Ovary (tissue), 9 donors: Measurements from ENCODE around the gene CGNL1. TPM values are rescaled to one million over a fixed set of nuclear protein-coding genes. Genes with fewer than 3 reads are reported as not detected.
A peak's percentile ranks its signal among the peaks of the same experiment; 100 is the strongest.

Experiments
- DNase-seq, 5 donors: peaks; one replicate each; pipeline ENCODE4 v3.0.0-alpha.2; 2019 to 2020
- H3K27ac ChIP-seq, 2 donors: fragments of 200-600 bp; one replicate each; pipeline versions ENCODE4 v1.5.1 to v1.8.0; 2019 to 2022
- H3K27me3 ChIP-seq: fragments of 200-600 bp; one replicate; pipeline ENCODE4 v1.8.0; 2022
- H3K36me3 ChIP-seq: fragments of 200-600 bp; sonication (generic); one replicate; pipeline ENCODE4 v1.5.1; 2019
- H3K4me1 ChIP-seq: one replicate; pipeline ENCODE4 v1.8.1; 2013; ENCODE audit warnings: mild to moderate bottlenecking, moderate library complexity; ENCODE audit not compliant: insufficient read depth
- H3K4me3 ChIP-seq: fragments of 200-600 bp; sonication (generic); one replicate; pipeline ENCODE4 v1.5.1; 2017
- H3K9me3 ChIP-seq, 2 donors: fragments of 200-600 bp in 1 of 2; sonication (generic) in 1 of 2; one replicate each; pipeline versions ENCODE4 v1.5.1 to v1.8.1; 2013 to 2019; ENCODE audit warnings: mild to moderate bottlenecking in 1 of 2, moderate library complexity in 1 of 2
- CTCF ChIP-seq, 3 donors: fragments of 450-650 bp in 2 of 3; fragments of 200-600 bp in 1 of 3; IDR thresholded peaks; one replicate each; pipeline versions ENCODE4 v1.5.1 to v1.8.0; 2016 to 2022; ENCODE audit warnings: antibody characterized with exemption in 3 of 3, mild to moderate bottlenecking in 1 of 3
- EP300 ChIP-seq: sonication (generic); formaldehyde crosslinking; IDR thresholded peaks from one replicate; pipeline ENCODE4 v1.6.1; 2017; ENCODE audit warnings: antibody characterized with exemption
- POLR2A ChIP-seq: fragments of 450-650 bp; IDR thresholded peaks from one replicate; pipeline ENCODE4 v1.6.1; 2017; ENCODE audit warnings: antibody characterized with exemption, mild to moderate bottlenecking, moderate library complexity
- WGBS, 3 donors: extraction: QIAGEN DNeasy Blood & Tissue Kit in 1 of 3; methylation state at CpG; one replicate each; pipeline versions ENCODE4 v1.1.5 to v1.1.7; 2013 to 2017; 5-methylcytosine and 5-hydroxymethylcytosine counted together
- intact Hi-C, 4 donors: fragments of 100-400 bp; cut with DNase I; formaldehyde crosslinking; loops; one replicate each; pipeline versions ENCODE4 v1.11.0 to v1.15.1; 2022 to 2023
- polyA plus RNA-seq, 2 donors: library from polyadenylated mRNA; stranded (reverse); fragments of 200-250 nt in 1 of 2; fragments of 350-450 nt in 1 of 2; fragmentation: Illumina TruSeq in 1 of 2; extraction: RNeasy Lipid Tissue Mini Kit (QIAGEN cat#74804) in 1 of 2; gene quantifications; one replicate each; pipeline ENCODE4 v1.2.3, GENCODE V29; 2013 to 2014
- total RNA-seq, 7 donors: library from RNA; depleted of rRNA in 2 of 7; stranded (reverse); fragments of >200 nt in 2 of 7; fragmentation: NEBNext Ultra II Directional in 3 of 7; extraction: Animal tissue kit (Norgen Biotek cat#: 25700) in 3 of 7; gene quantifications; one replicate each; pipeline versions ENCODE4 v1.1.0 to v1.2.4, GENCODE V29; 2016 to 2023
- donor health status: DM: no; HTN: no; CAD: no; lungs with moderate emphysema.
- donor health status: DM: no; HTN: no; CAD: no.
- donor health status: Bipolar disorder and iron deficiency.
- donor health status: DM: yes; HTN: yes; CAD: no.
- donor health status: DM: no; HTN: no; CAD: no.
- donor health status: DM: yes; HTN: yes; CAD: no.

Gene CGNL1
- total and polyA plus RNA-seq, 9 donors = 7.8 to 26.1 (median 13.6) TPM

- no peak for DNase-seq
- intact Hi-C loops = loop anchor here in 1 of 4 donors (10.0 kb wide), 1 partner anchor 97 kb away; no protein-coding TSS in a partner anchor
- Histone ChIP-seq H3K9me3 (no peaks in the 10 kb centered on the region), H3K4me1 (no peaks in the 10 kb centered on the region), H3K36me3 (no peaks in the 10 kb centered on the region), H3K27ac (no peak overlapping the region), H3K27me3 (no peaks in the 10 kb centered on the region), H3K4me3 (no peak overlapping the region)
- 97 to 100% (median 97%) methylated on average over 5 of the region's 5 CpGs for WGBS, 3 donors
- TF ChIP-seq POLR2A = no peak
- no peak for TF ChIP-seq EP300
- TF ChIP-seq CTCF (IDR thresholded peaks at IDR 0.05) = no peak
Observed at GRCh38 chr15:57461541-57461940, 85.2 kb downstream of the CGNL1 start.

- TF ChIP-seq CTCF (IDR thresholded peaks at IDR 0.05) (peak in 1 of 3 donors; percentile 24), POLR2A (no peak)
- H3K9me3 ChIP-seq = no peaks in the 10 kb centered on the region
- WGBS, 3 donors = 36 to 40% (median 38%) methylated on average over 2 of the region's 2 CpGs
- H3K36me3 ChIP-seq = no peaks in the 10 kb centered on the region
- no peak overlapping the region for H3K27ac ChIP-seq
- DNase-seq = no peak
- H3K27me3 ChIP-seq = no peaks in the 10 kb centered on the region
- H3K4me3 ChIP-seq = no peak overlapping the region
- no peaks in the 10 kb centered on the region for H3K4me1 ChIP-seq
- intact Hi-C loops = loop anchor here in 1 of 4 donors (10.0 kb wide), 1 partner anchor 98 kb away; no protein-coding TSS in a partner anchor
Observed at GRCh38 chr15:57462381-57462780, 86.1 kb downstream of the CGNL1 start.

GRCh38 chr15:57463360-57463759 lies 87.1 kb downstream of the CGNL1 start:
- TF ChIP-seq CTCF (IDR thresholded peaks at IDR 0.05) (no peak), POLR2A (no peak), EP300 (no peak)
- 77 to 89% (median 79%) methylated on average over 7 of the region's 7 CpGs for WGBS, 3 donors
- DNase-seq = no peak
- no peaks in the 10 kb centered on the region for H3K4me1 ChIP-seq
- H3K36me3 ChIP-seq = no peaks in the 10 kb centered on the region
- no peak overlapping the region for H3K4me3 ChIP-seq
- H3K27me3 ChIP-seq = no peaks in the 10 kb centered on the region
- intact Hi-C loops = loop anchor here in 1 of 4 donors (10.0 kb wide), 1 partner anchor 99 kb away; no protein-coding TSS in a partner anchor
- no peaks in the 10 kb centered on the region for H3K9me3 ChIP-seq
- H3K27ac ChIP-seq = no peak overlapping the region

- DNase-seq = no peak
- WGBS, 3 donors = 94 to 97% (median 94%) methylated on average over 3 of the region's 3 CpGs
- no peak overlapping the region for H3K27ac ChIP-seq
- H3K27me3 ChIP-seq = no peaks in the 10 kb centered on the region
- TF ChIP-seq EP300 (no peak), POLR2A (no peak), CTCF (IDR thresholded peaks at IDR 0.05) (no peak)
- no peaks in the 10 kb centered on the region for H3K4me1 ChIP-seq
- H3K36me3 ChIP-seq = no peaks in the 10 kb centered on the region
- H3K4me3 ChIP-seq = no peak overlapping the region
- intact Hi-C loops = loop anchor here in 1 of 4 donors (10.0 kb wide), 1 partner anchor 100 kb away; no protein-coding TSS in a partner anchor
- no peaks in the 10 kb centered on the region for H3K9me3 ChIP-seq
Observed at GRCh38 chr15:57464480-57464879, 88.2 kb downstream of the CGNL1 start.
